ENCODE results near the gene KDM5B.
A peak's percentile ranks its signal among the peaks of the same experiment; 100 is the strongest.

KDM5B gene

GRCh38 chr1:202807926-202808757 is at the start of gene KDM5B:
Gene KDM5B, minus strand, starts transcription at chr1:202808421. Its CDS starts 116 bp downstream, at chr1:202808305.
- no peak for TF ChIP-seq ZFP3 (CRISPR knock-in tag; IDR thresholded peaks at IDR 0.05)
- peak; percentile 35 for ATAC-seq

DNA sequence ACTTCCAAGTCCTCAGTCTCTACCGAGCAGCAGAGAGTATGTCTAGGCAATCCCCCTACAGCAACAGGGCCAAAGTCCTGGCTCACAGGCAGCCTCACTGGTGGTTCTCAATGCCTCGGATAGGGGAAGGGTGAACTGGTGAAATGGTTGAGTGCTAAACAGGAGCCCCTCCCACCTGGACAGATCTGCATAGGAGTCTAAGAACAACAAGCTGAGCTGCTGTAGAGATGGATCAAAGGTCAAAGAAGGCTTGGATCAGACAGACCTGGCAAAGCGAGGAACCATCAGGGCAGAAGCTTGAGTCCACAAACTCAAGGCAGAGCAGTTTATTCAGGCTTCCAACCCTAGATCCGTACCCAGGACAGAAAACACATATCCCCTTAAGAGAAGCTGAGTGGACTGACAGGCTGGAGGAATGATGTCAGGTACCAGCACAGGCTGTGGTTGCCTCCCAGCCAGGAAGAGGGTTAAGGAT is 49.0 kb upstream of the KDM5B start:
- TF ChIP-seq ISL1 (CRISPR knock-in tag; IDR thresholded peaks at IDR 0.05) (no peak), ZNF565 (CRISPR knock-in tag; conservative IDR thresholded peaks at IDR 0.05; ENCODE audit: low read depth) (no peak), SNAI2 (CRISPR knock-in tag; IDR thresholded peaks at IDR 0.05) (no peak), GLIS3 (CRISPR knock-in tag; IDR thresholded peaks at IDR 0.05) (no peak), OSR1 (CRISPR knock-in tag; IDR thresholded peaks at IDR 0.05) (no peak), CSDC2 (CRISPR knock-in tag; IDR thresholded peaks at IDR 0.05) (no peak), POU6F1 (CRISPR knock-in tag; IDR thresholded peaks at IDR 0.05; ENCODE audit: borderline replicate concordance, low read depth) (no peak)
- no peak for ATAC-seq

DNA sequence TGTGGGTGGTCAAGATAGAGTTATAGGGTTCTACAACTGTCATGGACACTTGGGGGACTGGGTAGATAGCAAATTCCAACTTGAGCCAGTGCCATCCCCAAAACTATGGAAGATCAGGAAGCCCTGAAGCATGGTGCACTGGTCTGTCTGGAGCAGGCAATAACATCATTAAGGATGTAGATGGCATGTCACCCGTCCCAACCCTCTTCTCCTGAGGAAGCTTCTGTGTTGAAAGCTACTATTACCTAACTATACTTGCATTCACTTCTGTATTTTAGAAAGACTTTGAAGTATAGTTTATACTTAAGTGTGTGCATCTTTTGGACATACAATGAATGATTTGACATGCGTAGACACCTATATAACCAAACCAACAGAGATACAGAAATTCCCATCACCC is 47.8 kb upstream of the KDM5B start:
- no peak for ATAC-seq
- TF ChIP-seq ZNF70 (CRISPR knock-in tag; IDR thresholded peaks at IDR 0.05) (no peak), ZC3H10 (CRISPR knock-in tag; IDR thresholded peaks at IDR 0.05) (no peak), TOX (CRISPR knock-in tag; IDR thresholded peaks at IDR 0.05; ENCODE audit: borderline replicate concordance) (no peak), ZNF8 (CRISPR knock-in tag; IDR thresholded peaks at IDR 0.05) (no peak), PPARA (CRISPR knock-in tag; IDR thresholded peaks at IDR 0.05; ENCODE audit: borderline replicate concordance) (no peak), BACH2 (CRISPR knock-in tag; IDR thresholded peaks at IDR 0.05; ENCODE audit: borderline replicate concordance) (no peak)
- TF ChIP-seq, protein P1, sequence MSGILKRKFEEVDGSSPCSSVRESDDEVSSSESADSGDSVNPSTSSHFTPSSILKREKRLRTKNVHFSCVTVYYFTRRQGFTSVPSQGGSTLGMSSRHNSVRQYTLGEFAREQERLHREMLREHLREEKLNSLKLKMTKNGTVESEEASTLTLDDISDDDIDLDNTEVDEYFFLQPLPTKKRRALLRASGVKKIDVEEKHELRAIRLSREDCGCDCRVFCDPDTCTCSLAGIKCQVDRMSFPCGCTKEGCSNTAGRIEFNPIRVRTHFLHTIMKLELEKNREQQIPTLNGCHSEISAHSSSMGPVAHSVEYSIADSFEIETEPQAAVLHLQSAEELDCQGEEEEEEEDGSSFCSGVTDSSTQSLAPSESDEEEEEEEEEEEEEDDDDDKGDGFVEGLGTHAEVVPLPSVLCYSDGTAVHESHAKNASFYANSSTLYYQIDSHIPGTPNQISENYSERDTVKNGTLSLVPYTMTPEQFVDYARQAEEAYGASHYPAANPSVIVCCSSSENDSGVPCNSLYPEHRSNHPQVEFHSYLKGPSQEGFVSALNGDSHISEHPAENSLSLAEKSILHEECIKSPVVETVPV (CRISPR knock-in tag; IDR thresholded peaks at IDR 0.05) = no peak

GRCh38 chr1:202854787-202855186 is 46.6 kb upstream of the KDM5B start:
- TF ChIP-seq POU6F1 (CRISPR knock-in tag; IDR thresholded peaks at IDR 0.05; ENCODE audit: borderline replicate concordance, low read depth) (no peak), PPARA (CRISPR knock-in tag; IDR thresholded peaks at IDR 0.05; ENCODE audit: borderline replicate concordance) (no peak), ZFP3 (CRISPR knock-in tag; IDR thresholded peaks at IDR 0.05) (no peak), TCF4 (CRISPR knock-in tag; IDR thresholded peaks at IDR 0.05; ENCODE audit: borderline replicate concordance) (no peak), OSR1 (CRISPR knock-in tag; IDR thresholded peaks at IDR 0.05) (no peak), ZNF565 (CRISPR knock-in tag; conservative IDR thresholded peaks at IDR 0.05; ENCODE audit: low read depth) (no peak), ZC3H10 (CRISPR knock-in tag; IDR thresholded peaks at IDR 0.05) (no peak)
- TF ChIP-seq, protein P2, sequence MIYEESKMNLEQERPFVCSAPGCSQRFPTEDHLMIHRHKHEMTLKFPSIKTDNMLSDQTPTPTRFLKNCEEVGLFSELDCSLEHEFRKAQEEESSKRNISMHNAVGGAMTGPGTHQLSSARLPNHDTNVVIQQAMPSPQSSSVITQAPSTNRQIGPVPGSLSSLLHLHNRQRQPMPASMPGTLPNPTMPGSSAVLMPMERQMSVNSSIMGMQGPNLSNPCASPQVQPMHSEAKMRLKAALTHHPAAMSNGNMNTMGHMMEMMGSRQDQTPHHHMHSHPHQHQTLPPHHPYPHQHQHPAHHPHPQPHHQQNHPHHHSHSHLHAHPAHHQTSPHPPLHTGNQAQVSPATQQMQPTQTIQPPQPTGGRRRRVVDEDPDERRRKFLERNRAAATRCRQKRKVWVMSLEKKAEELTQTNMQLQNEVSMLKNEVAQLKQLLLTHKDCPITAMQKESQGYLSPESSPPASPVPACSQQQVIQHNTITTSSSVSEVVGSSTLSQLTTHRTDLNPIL (CRISPR knock-in tag; IDR thresholded peaks at IDR 0.05; ENCODE audit: low read depth) = no peak
- ATAC-seq = no peak

DNA sequence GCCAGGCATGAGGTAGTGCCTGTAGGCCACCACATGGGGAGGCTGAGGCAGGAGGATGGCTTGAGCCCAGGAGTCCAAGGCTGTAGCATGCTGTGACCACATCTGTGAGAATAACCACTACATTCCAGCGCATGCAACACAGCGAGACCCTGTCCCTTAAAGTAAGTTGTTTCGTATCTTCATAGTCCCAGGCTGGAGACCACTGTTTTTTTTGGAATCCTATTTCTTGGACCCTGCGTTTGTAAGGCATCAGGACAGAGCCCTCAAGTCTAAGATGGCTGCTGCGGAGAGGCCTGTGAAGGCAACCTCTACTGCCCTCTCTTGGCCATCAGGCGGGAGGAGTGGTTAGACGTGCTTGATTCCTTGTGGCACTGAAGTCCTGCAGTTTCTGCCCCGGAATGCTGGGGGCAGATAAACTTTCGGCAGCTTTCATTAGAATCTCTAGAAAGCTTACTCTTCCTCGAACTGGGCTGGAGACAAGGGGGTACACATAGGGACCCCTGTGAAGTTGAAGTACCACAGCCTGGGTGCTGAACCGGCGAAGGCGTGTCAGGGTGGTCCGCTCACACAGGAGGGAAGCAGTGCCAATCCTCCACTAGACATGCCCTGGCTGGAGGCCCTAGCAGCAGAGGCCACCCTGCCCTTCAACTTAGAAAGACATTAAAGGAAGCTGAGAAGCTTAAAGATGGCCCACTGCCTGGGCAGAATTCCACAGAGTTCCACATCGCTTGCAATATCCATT is 44.1 kb upstream of the KDM5B start:
- peak; percentile 97 for ATAC-seq
- no peak for TF ChIP-seq ZNF8 (CRISPR knock-in tag; IDR thresholded peaks at IDR 0.05)
- TF ChIP-seq ZFP30 (CRISPR knock-in tag; IDR thresholded peaks at IDR 0.05) = no peak
- no peak for TF ChIP-seq TCF4 (CRISPR knock-in tag; IDR thresholded peaks at IDR 0.05; ENCODE audit: borderline replicate concordance)
- no peak for TF ChIP-seq TOX (CRISPR knock-in tag; IDR thresholded peaks at IDR 0.05; ENCODE audit: borderline replicate concordance)
- TF ChIP-seq OSR1 (CRISPR knock-in tag; IDR thresholded peaks at IDR 0.05) = no peak
- TF ChIP-seq PPARA (CRISPR knock-in tag; IDR thresholded peaks at IDR 0.05; ENCODE audit: borderline replicate concordance) = no peak
- TF ChIP-seq ZNF565 (CRISPR knock-in tag; conservative IDR thresholded peaks at IDR 0.05; ENCODE audit: low read depth) = no peak
- no peak for TF ChIP-seq PATZ1 (CRISPR knock-in tag; IDR thresholded peaks at IDR 0.05; ENCODE audit: borderline replicate concordance)
- TF ChIP-seq RARB (CRISPR knock-in tag; IDR thresholded peaks at IDR 0.05) = no peak
- TF ChIP-seq ESRRG (CRISPR knock-in tag; IDR thresholded peaks at IDR 0.05) = no peak

All from SK-N-SH treated with all-trans-retinoic acid at 6 μM for 48 hours (cell line).